K562 (cell line): Measurements from ENCODE around the gene TXNRD2. TPM values are rescaled to one million over a fixed set of nuclear protein-coding genes. Genes with fewer than 3 reads are reported as not detected.

ENCODE experiments used
- ADNP ChIP-seq: fragments of 200-800 bp; sonication (Bioruptor generic); IDR thresholded peaks from 2 replicates; pipeline ENCODE4 v1.6.1; 2016; ENCODE audit warnings: missing genetic modification characterization, missing compliant biosample characterization
- BHLHE40 ChIP-seq: IDR thresholded peaks from 2 replicates; pipeline ENCODE4 v1.6.1; 2011; ENCODE audit warnings: low read length, improper control_type of control experiment
- CBX1 ChIP-seq: sonication (generic); IDR thresholded peaks from 2 replicates; pipeline ENCODE4 v1.6.1; 2016; ENCODE audit warnings: antibody characterized with exemption, low read depth, mild to moderate bottlenecking
- EGR1 ChIP-seq: fragments of 450-650 bp; conservative IDR thresholded peaks from 2 replicates; pipeline ENCODE4 v1.6.1; 2017; ENCODE audit warnings: mild to moderate bottlenecking
- ESRRA ChIP-seq: fragments of 450-650 bp; IDR thresholded peaks from 2 replicates; pipeline ENCODE4 v1.6.1; 2014; ENCODE audit warnings: low read depth, mild to moderate bottlenecking, moderate library complexity, borderline replicate concordance
- FOXA3 ChIP-seq, 2 experiments: fragments of 450-650 bp in 1 of 2; sonication (generic) in 1 of 2; formaldehyde crosslinking; IDR thresholded peaks in 1 of 2; conservative IDR thresholded peaks in 1 of 2; 2 replicates each; pipeline versions ENCODE4 v1.4.0 to v1.8.0; 2020 to 2022; ENCODE audit warnings: mild to moderate bottlenecking in 2 of 2, missing genetic modification reagents in 1 of 2
- GABPB1 ChIP-seq: sonication (generic); formaldehyde crosslinking; IDR thresholded peaks from 2 replicates; pipeline ENCODE4 v1.8.0; 2022; ENCODE audit warnings: mild to moderate bottlenecking, missing genetic modification reagents
- JUNB ChIP-seq: fragments of 450-650 bp; formaldehyde crosslinking; conservative IDR thresholded peaks from 2 replicates; pipeline ENCODE4 v1.4.0; 2020; ENCODE audit warnings: mild to moderate bottlenecking
- KLF13 ChIP-seq: fragments of 450-650 bp; IDR thresholded peaks from 2 replicates; pipeline ENCODE4 v1.6.1; 2016; ENCODE audit warnings: missing genetic modification characterization, low read depth, mild to moderate bottlenecking, missing compliant biosample characterization, moderate library complexity, borderline replicate concordance
- MEF2D ChIP-seq: conservative IDR thresholded peaks from 2 replicates; pipeline ENCODE4 v1.6.1; 2016; ENCODE audit warnings: low read depth, missing genetic modification characterization, missing compliant biosample characterization
- NR1H2 ChIP-seq: sonication (generic); formaldehyde crosslinking; IDR thresholded peaks from 2 replicates; pipeline ENCODE4 v1.4.0; 2020; ENCODE audit warnings: mild to moderate bottlenecking, missing genetic modification reagents
- NR2F6 ChIP-seq: fragments of 450-650 bp; formaldehyde crosslinking; IDR thresholded peaks from 2 replicates; pipeline ENCODE4 v1.4.0; 2020; ENCODE audit warnings: mild to moderate bottlenecking
- PTTG1 ChIP-seq: fragments of 450-650 bp; IDR thresholded peaks from 2 replicates; pipeline ENCODE4 v1.6.1; 2016; ENCODE audit warnings: low read depth, mild to moderate bottlenecking, missing genetic modification characterization, missing compliant biosample characterization
- SETDB1 ChIP-seq: IDR thresholded peaks from one replicate; pipeline ENCODE4 v1.6.1; 2012; ENCODE audit warnings: low read length, control low read depth, inconsistent platforms
- SMAD2 ChIP-seq: fragments of 150-350 bp; IDR thresholded peaks from 2 replicates; pipeline ENCODE4 v1.6.1; 2014; ENCODE audit warnings: low read depth, mild to moderate bottlenecking, low read length
- SNIP1 ChIP-seq: fragments of 450-650 bp; IDR thresholded peaks from 2 replicates; pipeline ENCODE4 v1.7.1; 2017; ENCODE audit warnings: low read depth, mild to moderate bottlenecking
- SRSF9 ChIP-seq: fragments of 200-400 bp; formaldehyde crosslinking; IDR thresholded peaks from 2 replicates; pipeline ENCODE4 v1.6.1; 2017; ENCODE audit warnings: low read depth, low read length, borderline replicate concordance
- ZBTB17 ChIP-seq: fragments of 450-650 bp; formaldehyde crosslinking; IDR thresholded peaks from 2 replicates; pipeline ENCODE4 v1.4.0; 2020; ENCODE audit warnings: mild to moderate bottlenecking
- ZFPM2 ChIP-seq: fragments of 250-450 bp; sonication (Bioruptor Pico); IDR thresholded peaks from 2 replicates; pipeline ENCODE4 v1.5.1; 2022; ENCODE audit warnings: mild to moderate bottlenecking
- ZNF347 ChIP-seq: fragments of 450-650 bp; formaldehyde crosslinking; IDR thresholded peaks from 2 replicates; pipeline ENCODE4 v1.4.0; 2020; ENCODE audit warnings: low read depth, mild to moderate bottlenecking, moderate library complexity
- ZNF384 ChIP-seq: IDR thresholded peaks from 2 replicates; pipeline ENCODE4 v1.6.1; 2012; ENCODE audit warnings: low read depth, low read length, improper control_type of control experiment
- ZNF75A ChIP-seq: fragments of 450-650 bp; formaldehyde crosslinking; IDR thresholded peaks from 2 replicates; pipeline ENCODE4 v1.4.0; 2020; ENCODE audit warnings: mild to moderate bottlenecking
- ZSCAN32 ChIP-seq: fragments of 450-650 bp; formaldehyde crosslinking; IDR thresholded peaks from 2 replicates; pipeline ENCODE4 v1.4.0; 2020; ENCODE audit warnings: mild to moderate bottlenecking, moderate library complexity
- polyA plus RNA-seq, 8 experiments: library from polyadenylated mRNA; depleted of rRNA in 4 of 8; stranded (reverse) in 5 of 8; unstranded in 3 of 8; fragments of >200 nt; fragmentation: Nextera tagmentation in 2 of 8; fragmentation: Illumina TruSeq in 1 of 8; extraction: Ambion mirVana in 2 of 8; extraction: Trizol in 1 of 8; gene quantifications; 2 replicates each; pipeline versions ENCODE4 v1.2.1 to v1.2.3, GENCODE V29; 2011 to 2014; ENCODE audit warnings: inconsistent platforms in 1 of 8, missing spikeins in 1 of 8
- total RNA-seq, 7 experiments: library from RNA; depleted of rRNA in 6 of 7; stranded (reverse); fragments of >200 nt in 6 of 7; fragmentation: Illumina TruSeq in 2 of 7; extraction: Trizol in 2 of 7; gene quantifications; 2 replicates each; pipeline versions ENCODE4 v1.2.1 to v1.2.3, GENCODE V29; 2011 to 2021; ENCODE audit warnings: low replicate concordance in 1 of 7
- TF ChIP-seq, protein P1 (sequence below): fragments of 250-450 bp; sonication (Bioruptor Pico); IDR thresholded peaks from 2 replicates; pipeline ENCODE4 v1.8.0; 2022; ENCODE audit warnings: moderate library complexity, mild to moderate bottlenecking, inconsistent platforms
- TF ChIP-seq, protein P2 (sequence below): fragments of 250-450 bp; sonication (Bioruptor Pico); IDR thresholded peaks from 2 replicates; pipeline ENCODE4 v1.4.0; 2020; ENCODE audit warnings: mild to moderate bottlenecking, moderate library complexity
- TF ChIP-seq, protein P3 (sequence below): fragments of 150-350 bp; IDR thresholded peaks from 2 replicates; pipeline ENCODE4 v1.6.1; 2014; ENCODE audit warnings: low read depth, mild to moderate bottlenecking, low read length, borderline replicate concordance

TXNRD2 gene
- total and polyA plus RNA-seq, 9 of the 15 experiments (the other 6 are each of a cell fraction or from before 2014, with no cell fraction given), result 3.3 to 80.2 (median 49.4) TPM

DNA sequence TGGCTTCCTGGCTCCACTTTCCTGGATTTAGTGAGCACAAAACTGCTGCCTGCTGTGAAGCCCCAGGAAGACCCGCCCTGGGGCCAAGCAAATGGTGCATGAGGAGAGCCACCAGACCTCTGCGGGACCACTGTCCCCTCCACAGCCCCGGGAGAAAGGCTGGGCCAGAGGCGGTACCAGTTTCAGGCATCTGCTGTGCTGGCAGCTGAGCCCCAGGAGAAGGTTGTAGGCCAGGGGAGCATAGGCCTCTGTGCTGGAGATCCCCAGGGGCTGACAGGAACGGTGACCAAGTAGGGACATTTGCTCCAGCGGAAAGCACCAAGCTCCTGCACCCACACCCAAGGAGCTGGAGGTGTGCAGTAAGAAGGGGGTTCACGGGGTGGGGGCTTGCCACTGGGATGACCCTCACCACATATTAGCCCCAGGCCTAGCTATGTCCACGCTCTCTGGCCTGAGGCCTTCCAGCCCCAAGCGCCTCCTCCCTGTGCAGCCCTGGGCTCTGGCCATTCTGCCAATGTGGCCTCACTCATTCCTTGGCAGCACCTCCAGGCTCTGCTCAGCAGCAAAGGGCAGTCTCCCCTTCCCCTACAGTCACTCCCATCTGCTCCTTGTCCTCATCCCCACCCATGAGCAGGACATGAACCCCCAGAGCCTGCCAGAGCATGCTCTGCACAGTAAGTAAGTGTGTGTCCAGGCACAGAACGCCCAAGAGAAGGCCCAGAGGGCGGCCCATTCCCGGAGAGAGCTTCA lies 24.1 kb downstream of the TXNRD2 start (continued):
- TF ChIP-seq ZSCAN32 (CRISPR knock-in tag), result no peak
- TF ChIP-seq ZBTB17 (CRISPR knock-in tag), result no peak
- no peak for TF ChIP-seq SRSF9
- no peak for TF ChIP-seq ZNF384
- no peak for TF ChIP-seq ADNP (tag)
- no peak for TF ChIP-seq ZFPM2 (CRISPR knock-in tag)
- TF ChIP-seq, protein P1, sequence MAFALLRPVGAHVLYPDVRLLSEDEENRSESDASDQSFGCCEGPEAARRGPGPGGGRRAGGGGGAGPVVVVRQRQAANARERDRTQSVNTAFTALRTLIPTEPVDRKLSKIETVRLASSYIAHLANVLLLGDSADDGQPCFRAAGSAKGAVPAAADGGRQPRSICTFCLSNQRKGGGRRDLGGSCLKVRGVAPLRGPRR (CRISPR knock-in tag), result peak; percentile 65; the same call in 1 of the 2 replicates
- TF ChIP-seq SMAD2, result no peak
- no peak for TF ChIP-seq PTTG1
- no peak for TF ChIP-seq SNIP1
- no peak for TF ChIP-seq MEF2D (tag)
- TF ChIP-seq BHLHE40, result no peak
- TF ChIP-seq NR2F6, result no peak
- TF ChIP-seq KLF13, result no peak
- TF ChIP-seq ESRRA, result no peak
- TF ChIP-seq SETDB1, result peak; percentile 82
- TF ChIP-seq EGR1, result no peak
- no peak for TF ChIP-seq ZNF347 (CRISPR knock-in tag)
- no peak for TF ChIP-seq FOXA3 (CRISPR knock-in tag; conservative IDR thresholded peaks at IDR 0.05 in 1 of 2, IDR thresholded peaks at IDR 0.05 in 1 of 2)
- TF ChIP-seq, protein P2, sequence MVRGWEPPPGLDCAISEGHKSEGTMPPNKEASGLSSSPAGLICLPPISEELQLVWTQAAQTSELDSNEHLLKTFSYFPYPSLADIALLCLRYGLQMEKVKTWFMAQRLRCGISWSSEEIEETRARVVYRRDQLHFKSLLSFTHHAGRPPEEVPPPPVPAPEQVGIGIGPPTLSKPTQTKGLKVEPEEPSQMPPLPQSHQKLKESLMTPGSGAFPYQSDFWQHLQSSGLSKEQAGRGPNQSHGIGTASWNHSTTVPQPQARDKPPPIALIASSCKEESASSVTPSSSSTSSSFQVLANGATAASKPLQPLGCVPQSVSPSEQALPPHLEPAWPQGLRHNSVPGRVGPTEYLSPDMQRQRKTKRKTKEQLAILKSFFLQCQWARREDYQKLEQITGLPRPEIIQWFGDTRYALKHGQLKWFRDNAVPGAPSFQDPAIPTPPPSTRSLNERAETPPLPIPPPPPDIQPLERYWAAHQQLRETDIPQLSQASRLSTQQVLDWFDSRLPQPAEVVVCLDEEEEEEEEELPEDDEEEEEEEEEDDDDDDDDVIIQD, result no peak
- TF ChIP-seq, protein P3, sequence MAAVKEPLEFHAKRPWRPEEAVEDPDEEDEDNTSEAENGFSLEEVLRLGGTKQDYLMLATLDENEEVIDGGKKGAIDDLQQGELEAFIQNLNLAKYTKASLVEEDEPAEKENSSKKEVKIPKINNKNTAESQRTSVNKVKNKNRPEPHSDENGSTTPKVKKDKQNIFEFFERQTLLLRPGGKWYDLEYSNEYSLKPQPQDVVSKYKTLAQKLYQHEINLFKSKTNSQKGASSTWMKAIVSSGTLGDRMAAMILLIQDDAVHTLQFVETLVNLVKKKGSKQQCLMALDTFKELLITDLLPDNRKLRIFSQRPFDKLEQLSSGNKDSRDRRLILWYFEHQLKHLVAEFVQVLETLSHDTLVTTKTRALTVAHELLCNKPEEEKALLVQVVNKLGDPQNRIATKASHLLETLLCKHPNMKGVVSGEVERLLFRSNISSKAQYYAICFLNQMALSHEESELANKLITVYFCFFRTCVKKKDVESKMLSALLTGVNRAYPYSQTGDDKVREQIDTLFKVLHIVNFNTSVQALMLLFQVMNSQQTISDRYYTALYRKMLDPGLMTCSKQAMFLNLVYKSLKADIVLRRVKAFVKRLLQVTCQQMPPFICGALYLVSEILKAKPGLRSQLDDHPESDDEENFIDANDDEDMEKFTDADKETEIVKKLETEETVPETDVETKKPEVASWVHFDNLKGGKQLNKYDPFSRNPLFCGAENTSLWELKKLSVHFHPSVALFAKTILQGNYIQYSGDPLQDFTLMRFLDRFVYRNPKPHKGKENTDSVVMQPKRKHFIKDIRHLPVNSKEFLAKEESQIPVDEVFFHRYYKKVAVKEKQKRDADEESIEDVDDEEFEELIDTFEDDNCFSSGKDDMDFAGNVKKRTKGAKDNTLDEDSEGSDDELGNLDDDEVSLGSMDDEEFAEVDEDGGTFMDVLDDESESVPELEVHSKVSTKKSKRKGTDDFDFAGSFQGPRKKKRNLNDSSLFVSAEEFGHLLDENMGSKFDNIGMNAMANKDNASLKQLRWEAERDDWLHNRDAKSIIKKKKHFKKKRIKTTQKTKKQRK, result no peak
- no peak for TF ChIP-seq ZNF75A (CRISPR knock-in tag)
- no peak for TF ChIP-seq GABPB1 (CRISPR knock-in tag)
- TF ChIP-seq JUNB (CRISPR knock-in tag), result no peak
- TF ChIP-seq CBX1, result no peak
- TF ChIP-seq NR1H2 (CRISPR knock-in tag), result no peak
